Mesodermal cell (in vitro differentiated cells): ENCODE results near the gene PDK2.
"Not testable (repeated sequence)": the region's sequence is repeated elsewhere in the genome, so short reads cannot be mapped to it uniquely, and the experiment has no call there.

Experiments
- H3K27ac ChIP-seq: 2 replicates; pipeline ENCODE4 v1.7.0; 2013; ENCODE audit warnings: mild to moderate bottlenecking, low read depth, low read length, moderate library complexity; ENCODE audit not compliant: severe bottlenecking
- H3K36me3 ChIP-seq: 2 replicates; pipeline ENCODE4 v1.7.1; 2013; ENCODE audit warnings: mild to moderate bottlenecking, low read length, moderate library complexity; ENCODE audit not compliant: control insufficient read depth, insufficient read depth
- H3K4me1 ChIP-seq: one replicate; pipeline ENCODE4 v1.7.1; 2013; ENCODE audit warnings: mild to moderate bottlenecking, low read length; ENCODE audit not compliant: insufficient read depth, control insufficient read depth, poor library complexity, severe bottlenecking
- H3K4me3 ChIP-seq: 2 replicates; pipeline ENCODE4 v1.7.0; 2013; ENCODE audit warnings: low read length, control low read depth, mild to moderate bottlenecking; ENCODE audit not compliant: insufficient read depth, poor library complexity, severe bottlenecking; ENCODE audit errors: extremely low read depth
- H3K9me3 ChIP-seq: 2 replicates; pipeline ENCODE4 v1.7.1; 2013; ENCODE audit warnings: mild to moderate bottlenecking, low read length, moderate library complexity; ENCODE audit not compliant: control insufficient read depth
- WGBS, 2 experiments: methylation state at CpG; one replicate each; pipeline ENCODE4 v1.1.5; 2013; ENCODE audit warnings: missing lambda C conversion rate in 2 of 2; ENCODE audit not compliant: insufficient coverage in 2 of 2; 5-methylcytosine and 5-hydroxymethylcytosine counted together

Gene PDK2

DNA sequence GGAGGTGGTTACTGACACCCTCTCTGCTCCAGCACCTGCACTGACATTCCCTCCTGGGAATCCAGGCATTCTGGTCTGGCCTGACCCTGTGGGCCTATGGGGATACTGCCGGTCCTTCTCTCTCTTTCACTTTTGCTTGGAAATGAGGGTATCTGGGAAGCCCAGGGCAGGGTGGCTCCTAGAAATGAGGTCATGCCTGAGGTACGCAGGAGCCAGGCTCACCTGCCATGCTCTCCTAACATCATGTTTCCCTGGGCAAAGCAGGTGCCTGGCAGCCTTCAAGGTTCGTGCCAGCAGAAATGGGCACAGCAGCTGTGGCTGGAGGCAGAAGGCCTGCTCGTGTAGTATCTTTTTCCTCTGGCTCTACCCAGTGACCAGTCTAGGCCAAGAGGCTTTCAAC lies 35.9 kb upstream of the PDK2 start:
- peaks cover 70% of the 10 kb centered on the region for H3K4me1 ChIP-seq
- 60 to 62% methylated on average over 3 to 4 of the region's 4 CpGs for WGBS, 2 experiments
- H3K4me3 ChIP-seq: peak overlapping the region; percentile 3
- H3K36me3 ChIP-seq: peaks cover 10% of the 10 kb centered on the region
- peak overlapping the region; percentile 91 for H3K27ac ChIP-seq
- H3K9me3 ChIP-seq: no peaks in the 10 kb centered on the region

- Histone ChIP-seq H3K27ac (peak overlapping the region; percentile 91), H3K9me3 (no peaks in the 10 kb centered on the region), H3K4me1 (peaks cover 75% of the 10 kb centered on the region), H3K36me3 (peaks cover 10% of the 10 kb centered on the region), H3K4me3 (no peak overlapping the region)
- 64 to 73% methylated on average over 3 to 5 of the region's 5 CpGs for WGBS, 2 experiments
Observed at GRCh38 chr17:50059759-50060273, 35.3 kb upstream of the PDK2 start.

- Histone ChIP-seq H3K9me3 (no peaks in the 10 kb centered on the region), H3K27ac (no peak overlapping the region), H3K4me1 (peaks cover 85% of the 10 kb centered on the region), H3K4me3 (no peak overlapping the region), H3K36me3 (peaks cover 12% of the 10 kb centered on the region)
- 92 to 98% methylated on average over 7 of the region's 9 CpGs for WGBS, 2 experiments
Observed at GRCh38 chr17:50060951-50061712, 34.0 kb upstream of the PDK2 start.

- not testable (repeated sequence) for H3K4me3 ChIP-seq
- WGBS, 2 experiments: 93 to 98% methylated on average over 7 to 10 of the region's 10 CpGs
Observed at GRCh38 chr17:50061713-50062045, 33.5 kb upstream of the PDK2 start.

DNA sequence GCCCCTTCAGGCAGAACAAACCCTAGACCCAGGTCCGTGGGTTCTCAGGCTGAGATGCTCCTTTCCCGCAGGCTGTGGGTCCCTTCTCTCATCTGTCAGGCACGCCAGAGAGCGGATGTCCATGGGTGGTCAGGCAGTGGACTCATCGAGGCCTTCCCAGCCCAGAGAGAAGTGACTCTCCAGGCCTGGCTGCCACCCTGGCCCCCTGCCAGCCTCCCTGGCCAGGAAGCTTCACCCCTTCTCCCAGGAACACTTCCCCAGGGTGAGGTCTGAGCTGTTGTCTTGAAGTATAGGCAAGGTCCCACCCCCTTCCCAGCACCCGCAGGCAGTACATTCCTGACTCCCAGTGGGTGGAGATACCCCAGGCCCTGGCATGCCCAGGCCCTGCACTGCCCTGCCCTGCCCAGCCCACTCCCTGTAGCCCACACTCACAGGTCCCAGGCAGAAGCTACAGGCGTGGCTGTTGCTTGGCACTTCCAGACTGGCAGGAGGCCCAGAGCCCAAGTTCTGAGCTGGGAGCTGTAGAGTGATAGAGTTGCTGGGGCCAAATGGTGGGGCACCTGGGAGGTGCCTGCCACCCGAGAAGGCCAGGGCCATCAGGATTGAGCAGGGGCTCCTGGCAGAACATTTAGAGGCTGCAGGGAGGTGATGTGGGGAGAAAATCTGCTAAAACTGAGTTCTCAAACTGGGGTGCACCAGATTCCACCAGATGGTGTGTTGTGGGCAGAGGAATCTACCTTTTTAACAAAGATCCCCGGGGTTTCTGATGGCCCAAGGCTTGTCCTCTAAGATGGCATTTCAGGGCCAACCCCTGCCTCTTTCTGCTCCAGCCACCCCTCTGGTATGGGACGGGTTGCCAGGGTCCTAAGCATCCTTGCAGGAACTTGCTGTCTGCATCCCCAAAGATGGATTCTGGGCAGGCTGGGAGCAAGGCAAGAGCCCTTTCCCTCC lies 32.6 kb upstream of the PDK2 start:
- peaks cover 87% of the 10 kb centered on the region for H3K4me1 ChIP-seq
- no peak overlapping the region for H3K27ac ChIP-seq
- H3K4me3 ChIP-seq: no peak overlapping the region
- H3K36me3 ChIP-seq: peaks cover 22% of the 10 kb centered on the region
- whole genome bisulfite sequencing, 2 experiments: 80 to 95% methylated on average over 6 to 8 of the region's 10 CpGs
- H3K9me3 ChIP-seq: no peaks in the 10 kb centered on the region

More at GRCh38 chr17:50061713-50062045, 33.5 kb upstream of the PDK2 start:
- Histone ChIP-seq H3K36me3 (peaks cover 18% of the 10 kb centered on the region), H3K4me1 (peaks cover 90% of the 10 kb centered on the region)
- not testable (repeated sequence) for H3K27ac ChIP-seq, H3K9me3 ChIP-seq

DNA sequence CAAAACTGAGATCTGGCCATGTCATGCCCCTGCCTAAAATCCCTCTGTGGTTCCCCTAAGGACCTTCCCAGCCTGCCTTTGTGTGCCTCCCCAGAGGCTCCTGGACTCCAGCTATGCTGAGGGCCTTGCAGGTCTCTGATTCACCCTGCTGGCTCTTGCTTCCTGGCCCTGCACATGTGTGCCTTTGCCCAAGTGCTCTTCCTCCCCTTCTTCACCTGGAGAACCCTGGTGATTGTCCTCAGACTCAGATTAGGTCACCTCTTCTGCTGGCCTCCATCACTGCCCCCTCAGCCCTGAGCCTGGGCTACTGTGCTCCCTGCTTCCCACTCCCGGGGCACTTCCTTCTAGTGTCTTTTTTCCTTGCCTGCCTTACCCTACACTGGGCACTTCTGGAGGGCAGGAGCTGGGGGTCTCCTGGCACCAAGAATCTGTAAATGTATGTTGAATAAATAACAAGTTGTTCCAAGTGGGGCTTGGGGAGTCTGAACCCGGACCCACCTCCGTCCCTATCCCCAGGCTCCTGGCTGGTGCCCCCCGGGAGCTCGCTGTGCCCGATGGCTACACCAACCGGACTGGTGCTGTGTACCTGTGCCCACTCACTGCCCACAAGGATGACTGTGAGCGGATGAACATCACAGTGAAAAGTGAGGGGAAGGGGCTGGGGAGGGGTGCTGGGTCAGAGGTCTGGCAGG lies 31.4 kb upstream of the PDK2 start:
- H3K4me3 ChIP-seq: no peak overlapping the region
- 93 to 96% methylated on average over 7 of the region's 8 CpGs for WGBS, 2 experiments
- peak overlapping the region; percentile 89 for H3K27ac ChIP-seq
- peaks cover 31% of the 10 kb centered on the region for H3K36me3 ChIP-seq
- H3K4me1 ChIP-seq: peaks cover 76% of the 10 kb centered on the region
- H3K9me3 ChIP-seq: no peaks in the 10 kb centered on the region

GRCh38 chr17:50064253-50065001 lies 30.7 kb upstream of the PDK2 start:
- Histone ChIP-seq H3K4me3 (no peak overlapping the region), H3K9me3 (no peaks in the 10 kb centered on the region), H3K27ac (peak overlapping the region; percentile 89), H3K36me3 (peaks cover 31% of the 10 kb centered on the region), H3K4me1 (peaks cover 69% of the 10 kb centered on the region)
- WGBS, 2 experiments: 62 to 74% methylated on average over 8 to 10 of the region's 20 CpGs

GRCh38 chr17:50065056-50065455 lies 30.1 kb upstream of the PDK2 start:
- H3K4me1 ChIP-seq: peaks cover 62% of the 10 kb centered on the region
- no peak overlapping the region for H3K4me3 ChIP-seq
- H3K9me3 ChIP-seq: no peaks in the 10 kb centered on the region
- H3K36me3 ChIP-seq: peaks cover 38% of the 10 kb centered on the region
- H3K27ac ChIP-seq: peak overlapping the region; percentile 89
- 86 to 88% methylated on average over 2 of the region's 3 CpGs for WGBS, 2 experiments

- no peak overlapping the region for H3K4me3 ChIP-seq
- no peak overlapping the region for H3K27ac ChIP-seq
- H3K36me3 ChIP-seq: peaks cover 46% of the 10 kb centered on the region
- peaks cover 46% of the 10 kb centered on the region for H3K4me1 ChIP-seq
- WGBS, 2 experiments: 95 to 100% methylated on average over 2 of the region's 2 CpGs
- H3K9me3 ChIP-seq: no peaks in the 10 kb centered on the region
Observed at GRCh38 chr17:50066995-50067394, 28.2 kb upstream of the PDK2 start.

DNA sequence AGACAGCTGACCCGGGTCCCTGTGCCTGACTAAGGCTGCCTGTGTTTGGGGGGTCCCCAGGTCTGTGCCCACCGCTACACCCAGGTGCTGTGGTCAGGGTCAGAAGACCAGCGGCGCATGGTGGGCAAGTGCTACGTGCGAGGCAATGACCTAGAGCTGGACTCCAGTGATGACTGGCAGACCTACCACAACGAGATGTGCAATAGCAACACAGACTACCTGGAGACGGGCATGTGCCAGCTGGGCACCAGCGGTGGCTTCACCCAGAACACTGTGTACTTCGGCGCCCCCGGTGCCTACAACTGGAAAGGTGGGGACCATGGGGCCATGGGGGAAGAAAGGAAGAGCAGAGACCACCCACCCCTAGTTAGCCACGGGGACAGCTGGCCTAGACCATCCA lies 27.2 kb upstream of the PDK2 start:
- WGBS, 2 experiments: 94 to 98% methylated on average over 12 to 13 of the region's 13 CpGs
- peaks cover 51% of the 10 kb centered on the region for H3K36me3 ChIP-seq
- no peak overlapping the region for H3K4me3 ChIP-seq
- peaks cover 36% of the 10 kb centered on the region for H3K4me1 ChIP-seq
- no peaks in the 10 kb centered on the region for H3K9me3 ChIP-seq
- no peak overlapping the region for H3K27ac ChIP-seq
